ENCODE measurements around the gene VAV1.

DNA sequence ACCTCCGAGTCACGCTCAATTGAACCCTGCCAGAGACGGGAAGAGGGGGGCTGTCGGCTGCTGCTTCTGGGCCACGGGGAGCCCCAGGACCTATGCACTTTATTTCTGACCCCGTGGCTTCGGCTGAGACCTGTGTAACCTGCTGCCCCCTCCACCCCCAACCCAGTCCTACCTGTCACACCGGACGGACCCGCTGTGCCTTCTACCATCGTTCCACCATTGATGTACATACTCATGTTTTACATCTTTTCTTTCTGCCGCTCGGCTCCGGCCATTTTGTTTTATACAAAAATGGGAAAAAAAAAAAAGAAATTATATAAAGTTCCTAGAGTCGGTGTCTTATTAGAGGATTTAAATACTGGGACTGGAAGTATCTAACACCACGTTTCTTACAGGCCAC lies 21.3 kb upstream of the VAV1 start:
- TF ChIP-seq, protein P1, sequence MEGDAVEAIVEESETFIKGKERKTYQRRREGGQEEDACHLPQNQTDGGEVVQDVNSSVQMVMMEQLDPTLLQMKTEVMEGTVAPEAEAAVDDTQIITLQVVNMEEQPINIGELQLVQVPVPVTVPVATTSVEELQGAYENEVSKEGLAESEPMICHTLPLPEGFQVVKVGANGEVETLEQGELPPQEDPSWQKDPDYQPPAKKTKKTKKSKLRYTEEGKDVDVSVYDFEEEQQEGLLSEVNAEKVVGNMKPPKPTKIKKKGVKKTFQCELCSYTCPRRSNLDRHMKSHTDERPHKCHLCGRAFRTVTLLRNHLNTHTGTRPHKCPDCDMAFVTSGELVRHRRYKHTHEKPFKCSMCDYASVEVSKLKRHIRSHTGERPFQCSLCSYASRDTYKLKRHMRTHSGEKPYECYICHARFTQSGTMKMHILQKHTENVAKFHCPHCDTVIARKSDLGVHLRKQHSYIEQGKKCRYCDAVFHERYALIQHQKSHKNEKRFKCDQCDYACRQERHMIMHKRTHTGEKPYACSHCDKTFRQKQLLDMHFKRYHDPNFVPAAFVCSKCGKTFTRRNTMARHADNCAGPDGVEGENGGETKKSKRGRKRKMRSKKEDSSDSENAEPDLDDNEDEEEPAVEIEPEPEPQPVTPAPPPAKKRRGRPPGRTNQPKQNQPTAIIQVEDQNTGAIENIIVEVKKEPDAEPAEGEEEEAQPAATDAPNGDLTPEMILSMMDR (IDR thresholded peaks at IDR 0.05; ENCODE audit: borderline replicate concordance, extremely low read depth, low read length, poor library complexity, severe bottlenecking), result no peak
- TF ChIP-seq EZH2 (IDR thresholded peaks at IDR 0.05; ENCODE audit: borderline replicate concordance, low read depth, low read length, severe bottlenecking), result no peak

All from DND-41 (cell line).